Measurements from ENCODE around the gene PTN. TPM values are rescaled to one million over a fixed set of nuclear protein-coding genes. Genes with fewer than 3 reads are reported as not detected.

Gene PTN
- total and polyA plus RNA-seq, 10 of the 15 experiments (the other 5 are each of a cell fraction or from before 2014, with no cell fraction given): 0.09 to 1.2 (median 0.13) TPM; not detected in 7

- TF ChIP-seq TARDBP (IDR thresholded peaks at IDR 0.05; ENCODE audit: borderline replicate concordance): no peak
These were observed 12.2 kb downstream of the PTN start (continued) for GRCh38 chr7:137331378-137331777.

DNA sequence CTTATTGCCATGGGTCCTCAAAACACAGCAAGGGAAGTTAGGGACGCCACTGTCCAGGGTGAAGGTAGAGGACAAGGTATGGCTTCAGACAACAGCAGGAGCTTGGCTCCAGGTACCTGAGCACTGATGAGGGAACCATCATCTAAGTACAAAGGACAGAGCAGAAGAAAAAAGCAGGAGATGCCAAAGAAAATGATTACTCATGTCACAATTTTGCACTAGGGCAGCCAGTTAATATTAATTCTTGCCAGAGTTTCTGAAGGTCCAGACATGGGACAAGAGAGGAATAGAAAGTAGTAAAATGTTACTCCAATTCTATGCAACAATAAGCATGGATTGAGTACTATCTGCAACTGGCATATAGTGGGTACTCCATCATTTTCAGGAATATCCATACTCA lies 14.1 kb downstream of the PTN start:
- in situ Hi-C loops (cut with MboI): no loop called here
- Histone ChIP-seq H4K20me1 (ENCODE audit: control insufficient read depth, insufficient read depth) (no peaks in the 10 kb centered on the region), H3K4me2 (ENCODE audit: control insufficient read depth, insufficient read depth) (no peak overlapping the region), H3K27me3 (replicated peaks in 1 of 2; ENCODE audit: control insufficient read depth in 2 of 2, insufficient read depth in 2 of 2, low read length in 1 of 2) (no peaks in the 10 kb centered on the region), H3K4me3 (no peak overlapping the region), H3K9me3 (replicated peaks; ENCODE audit: control insufficient read depth, insufficient read depth, low read length) (no peaks in the 10 kb centered on the region), H3K79me2 (ENCODE audit: control insufficient read depth, insufficient read depth, low read length) (no peaks in the 10 kb centered on the region), H3K4me1 (ENCODE audit: control insufficient read depth, insufficient read depth, low read length) (no peaks in the 10 kb centered on the region), H2AFZ (ENCODE audit: control insufficient read depth, low read depth, low read length) (no peak overlapping the region), H3K36me3 (ENCODE audit: control insufficient read depth in 2 of 2, insufficient read depth in 2 of 2, low read length in 1 of 2) (no peaks in the 10 kb centered on the region), H3K27ac (ENCODE audit: control insufficient read depth, insufficient read depth) (no peak overlapping the region), H3K9ac (ENCODE audit: control insufficient read depth, insufficient read depth, low read length) (no peak overlapping the region)
- FAIRE-seq (no peak), DNase-seq (ENCODE audit: low read depth, low spot score) (no peak), ATAC-seq (no peak)
- intact Hi-C loops (cut with micrococcal nuclease; ENCODE audit: unreplicated experiment): no loop called here
- 27% methylated on average over 1 of the region's 1 CpG for WGBS (ENCODE audit: insufficient coverage, insufficient replicate concordance, low lambda C conversion rate, missing lambda C conversion rate)
- TF ChIP-seq ZNF622 (IDR thresholded peaks at IDR 0.05) (no peak), YY1 (IDR thresholded peaks at IDR 0.05; ENCODE audit: low read depth, low read length) (no peak)
- CTCF ChIA-PET: interaction anchor here (2.3 kb wide), 1 partner anchor 8 kb away, joined by 6 read pairs; no protein-coding TSS in a partner anchor
- no TSS peak for BruUV-seq (replicated peaks)
- RAD21 ChIA-PET (ENCODE audit: unreplicated experiment): no interaction called here
- SMC1A ChIA-PET (ENCODE audit: uncharacterized antibody, unreplicated experiment): no interaction called here
- POLR2A ChIA-PET: no interaction called here

DNA sequence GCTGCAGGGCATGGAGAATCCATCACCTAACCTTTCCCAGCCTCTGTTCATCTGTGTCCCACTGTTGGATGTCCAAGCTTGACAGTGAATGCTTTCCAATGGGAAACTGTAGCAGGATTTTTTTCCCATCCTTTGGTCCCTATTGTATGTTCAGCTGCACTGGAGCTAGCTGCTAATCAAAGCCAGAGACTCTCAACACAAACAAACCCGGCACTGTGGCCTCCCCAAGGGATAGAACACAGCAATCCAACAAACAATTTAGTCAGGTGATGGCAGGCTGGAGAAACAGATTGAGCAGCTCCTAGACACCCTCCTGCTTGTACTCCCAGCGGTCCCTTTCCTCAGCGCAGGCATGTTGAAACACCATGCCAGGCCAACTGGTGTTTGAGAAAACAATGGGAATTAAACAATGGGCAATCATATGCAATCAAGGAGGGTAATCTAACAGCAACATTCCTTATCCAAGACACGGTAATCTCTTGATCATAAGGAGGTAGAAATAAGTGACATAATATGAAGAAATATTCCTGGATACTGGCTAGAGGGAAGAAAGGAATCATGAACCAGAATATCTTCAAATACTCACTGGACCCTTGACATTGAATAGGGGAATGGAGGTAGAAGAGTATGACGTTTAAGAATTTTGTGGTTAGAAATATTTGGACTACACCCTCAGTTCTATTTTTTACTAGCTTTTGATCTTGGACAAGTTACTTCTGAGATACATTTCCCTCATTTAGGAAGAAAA lies 15.0 kb downstream of the PTN start:
- no peak for FAIRE-seq
- RAD21 ChIA-PET (ENCODE audit: unreplicated experiment): no interaction called here

More for the DNA sequence above, 15.0 kb downstream of the PTN start:
- H3K4me1 ChIP-seq (ENCODE audit: control insufficient read depth, insufficient read depth, low read length): no peaks in the 10 kb centered on the region
- H3K4me3 ChIP-seq: no peak overlapping the region
- intact Hi-C loops (cut with micrococcal nuclease; ENCODE audit: unreplicated experiment) (no loop called here), in situ Hi-C loops (cut with MboI) (no loop called here)
- no peaks in the 10 kb centered on the region for H3K36me3 ChIP-seq (ENCODE audit: control insufficient read depth in 2 of 2, insufficient read depth in 2 of 2, low read length in 1 of 2)
- TF ChIP-seq CBFB (IDR thresholded peaks at IDR 0.05; ENCODE audit: low read depth) (no peak), MXI1 (IDR thresholded peaks at IDR 0.05; ENCODE audit: low read depth, low read length) (no peak), EGR1 (IDR thresholded peaks at IDR 0.05; ENCODE audit: borderline replicate concordance in 1 of 2, low read depth in 2 of 2, low read length in 2 of 2) (no peak), LARP7 (IDR thresholded peaks at IDR 0.05) (no peak), POLR2AphosphoS2 (IDR thresholded peaks at IDR 0.05; ENCODE audit: low read depth, low read length) (no peak), KAT2A (conservative IDR thresholded peaks at IDR 0.05; ENCODE audit: control insufficient read depth, low read depth, low read length) (no peak), RELB (IDR thresholded peaks at IDR 0.05; ENCODE audit: low read depth) (no peak), ZBED1 (IDR thresholded peaks at IDR 0.05; ENCODE audit: borderline replicate concordance) (no peak), NR2C2 (IDR thresholded peaks at IDR 0.05; ENCODE audit: borderline replicate concordance, control insufficient read depth, insufficient read length, low read depth) (no peak), IRF4 (IDR thresholded peaks at IDR 0.05; ENCODE audit: low read depth, low read length) (no peak), HDAC2 (IDR thresholded peaks at IDR 0.05) (no peak)
- H2AFZ ChIP-seq (ENCODE audit: control insufficient read depth, low read depth, low read length): no peak overlapping the region
- ChIA-PET CTCF (interaction anchor here (2.3 kb wide), 1 partner anchor 9 kb away, joined by 6 read pairs; no protein-coding TSS in a partner anchor), POLR2A (no interaction called here), SMC1A (ENCODE audit: uncharacterized antibody, unreplicated experiment) (no interaction called here)
- H3K79me2 ChIP-seq (ENCODE audit: control insufficient read depth, insufficient read depth, low read length): no peaks in the 10 kb centered on the region
- no peak overlapping the region for H3K4me2 ChIP-seq (ENCODE audit: control insufficient read depth, insufficient read depth)
- no peak overlapping the region for H3K27ac ChIP-seq (ENCODE audit: control insufficient read depth, insufficient read depth)
- DNase-seq (ENCODE audit: low read depth, low spot score): no peak
- no peak overlapping the region for H3K9ac ChIP-seq (ENCODE audit: control insufficient read depth, insufficient read depth, low read length)
- BruUV-seq (replicated peaks): no TSS peak
- H4K20me1 ChIP-seq (ENCODE audit: control insufficient read depth, insufficient read depth): no peaks in the 10 kb centered on the region
- H3K27me3 ChIP-seq (replicated peaks in 1 of 2; ENCODE audit: control insufficient read depth in 2 of 2, insufficient read depth in 2 of 2, low read length in 1 of 2): no peaks in the 10 kb centered on the region
- no peaks in the 10 kb centered on the region for H3K9me3 ChIP-seq (replicated peaks; ENCODE audit: control insufficient read depth, insufficient read depth, low read length)
- WGBS (ENCODE audit: insufficient coverage, insufficient replicate concordance, low lambda C conversion rate, missing lambda C conversion rate): 10% methylated on average over 5 of the region's 5 CpGs
- ATAC-seq: no peak
